ENCODE data around the gene FAM174B. TPM values are rescaled to one million over a fixed set of nuclear protein-coding genes. Genes with fewer than 3 reads are reported as not detected.

Gene FAM174B
- 0.91 and 1.1 TPM in 2 replicates for total RNA-seq

GRCh38 chr15:92655178-92655995 lies at the start of gene FAM174B:
FAM174B (minus strand) TSS chr15:92655775.
- ATAC-seq (ENCODE audit: low read depth) (no peak), DNase-seq (no peak)
- no peaks in the 10 kb centered on the region for H3K9me3 Mint-ChIP-seq
- CTCF ChIA-PET = no interaction called here
- H3K4me1 Mint-ChIP-seq = peaks cover 9% of the 10 kb centered on the region
- peak within 1 kb of the TSS; percentile 19 for H3K4me3 Mint-ChIP-seq
- peaks cover 47% of the 10 kb centered on the region for H3K27me3 Mint-ChIP-seq
- no peaks in the 10 kb centered on the region for H3K36me3 Mint-ChIP-seq (ENCODE audit: low read depth)
- intact Hi-C loops (cut with micrococcal nuclease) = no loop called here
- POLR2A ChIA-PET = no interaction called here
- no peak for TF ChIP-seq CTCF (IDR thresholded peaks at IDR 0.05)
- no peak within 1 kb of the TSS for H3K27ac Mint-ChIP-seq

GRCh38 chr15:92696096-92696495 lies 40.5 kb upstream of the FAM174B start:
- H3K27ac Mint-ChIP-seq = no peak overlapping the region
- no peak for ATAC-seq (ENCODE audit: low read depth)
- TF ChIP-seq CTCF (IDR thresholded peaks at IDR 0.05) = no peak
- H3K27me3 Mint-ChIP-seq = peaks cover 9% of the 10 kb centered on the region
- DNase-seq = no peak
- POLR2A ChIA-PET = no interaction called here
- no peaks in the 10 kb centered on the region for H3K4me1 Mint-ChIP-seq
- H3K9me3 Mint-ChIP-seq = no peaks in the 10 kb centered on the region
- H3K4me3 Mint-ChIP-seq = no peak overlapping the region
- H3K36me3 Mint-ChIP-seq (ENCODE audit: low read depth) = no peaks in the 10 kb centered on the region
- intact Hi-C loops (cut with micrococcal nuclease) = no loop called here
- CTCF ChIA-PET = no interaction called here

GRCh38 chr15:92693691-92694331 lies 38.2 kb upstream of the FAM174B start:
- intact Hi-C loops (cut with micrococcal nuclease) = no loop called here
- H3K4me1 Mint-ChIP-seq = no peaks in the 10 kb centered on the region
- DNase-seq (no peak), ATAC-seq (ENCODE audit: low read depth) (no peak)
- peaks cover 3% of the 10 kb centered on the region for H3K9me3 Mint-ChIP-seq
- ChIA-PET POLR2A (no interaction called here), CTCF (no interaction called here)
- H3K36me3 Mint-ChIP-seq (ENCODE audit: low read depth) = no peaks in the 10 kb centered on the region
- H3K4me3 Mint-ChIP-seq = no peak overlapping the region
- no peak overlapping the region for H3K27ac Mint-ChIP-seq
- peaks cover 12% of the 10 kb centered on the region for H3K27me3 Mint-ChIP-seq
- TF ChIP-seq CTCF (IDR thresholded peaks at IDR 0.05) = no peak

- H3K36me3 Mint-ChIP-seq (ENCODE audit: low read depth) = no peaks in the 10 kb centered on the region
- peaks cover 6% of the 10 kb centered on the region for H3K27me3 Mint-ChIP-seq
- H3K4me3 Mint-ChIP-seq = no peak overlapping the region
- intact Hi-C loops (cut with micrococcal nuclease) = no loop called here
- H3K9me3 Mint-ChIP-seq = peaks cover 11% of the 10 kb centered on the region
- no peak for DNase-seq
- TF ChIP-seq CTCF (IDR thresholded peaks at IDR 0.05) = no peak
- POLR2A ChIA-PET = no interaction called here
- H3K27ac Mint-ChIP-seq = no peak overlapping the region
- H3K4me1 Mint-ChIP-seq = no peaks in the 10 kb centered on the region
- CTCF ChIA-PET = no interaction called here
- no peak for ATAC-seq (ENCODE audit: low read depth)
These were observed 34.8 kb upstream of the FAM174B start for GRCh38 chr15:92690395-92690794.

GRCh38 chr15:92687746-92688145 lies 32.2 kb upstream of the FAM174B start:
- ChIA-PET POLR2A (no interaction called here), CTCF (no interaction called here)
- Mint-ChIP-seq H3K27me3 (peaks cover 16% of the 10 kb centered on the region), H3K27ac (no peak overlapping the region), H3K4me1 (no peaks in the 10 kb centered on the region), H3K36me3 (ENCODE audit: low read depth) (no peaks in the 10 kb centered on the region), H3K9me3 (peaks cover 11% of the 10 kb centered on the region), H3K4me3 (no peak overlapping the region)
- no peak for TF ChIP-seq CTCF (IDR thresholded peaks at IDR 0.05)
- intact Hi-C loops (cut with micrococcal nuclease) = no loop called here
- ATAC-seq (ENCODE audit: low read depth) (no peak), DNase-seq (no peak)

Measured in activated B cell treated with CpG ODN at 0.5 μM for 24 hours (primary cell).